DOHH2 (cell line): Measurements from ENCODE around the gene CEL.

ENCODE experiments used
- H3F3A ChIP-seq: fragments of 200-600 bp; sonication (generic), shearing (Covaris generic); 2 replicates; pipeline ENCODE4 v1.6.0; 2016; ENCODE audit warnings: antibody characterized with exemption, mild to moderate bottlenecking; ENCODE audit not compliant: control insufficient read depth, insufficient read depth
- H3K27ac ChIP-seq: fragments of 200-600 bp; sonication (generic); 2 replicates; pipeline ENCODE4 v1.5.1; 2014; ENCODE audit warnings: low read depth, mild to moderate bottlenecking, low read length, moderate library complexity
- H3K27me3 ChIP-seq: fragments of 200-600 bp; sonication (generic); 2 replicates; pipeline ENCODE4 v1.6.1; 2014; ENCODE audit warnings: mild to moderate bottlenecking, low read length, mixed read lengths; ENCODE audit not compliant: control insufficient read depth
- H3K36me3 ChIP-seq: fragments of 200-600 bp; sonication (generic); 2 replicates; pipeline ENCODE4 v1.6.1; 2014; ENCODE audit warnings: mild to moderate bottlenecking, low read length, moderate library complexity, mixed read lengths; ENCODE audit not compliant: control insufficient read depth
- H3K4me1 ChIP-seq: fragments of 200-600 bp; sonication (generic); 2 replicates; pipeline ENCODE4 v1.6.1; 2014; ENCODE audit warnings: mild to moderate bottlenecking, low read length, mixed read lengths; ENCODE audit not compliant: control insufficient read depth
- H3K4me2 ChIP-seq: fragments of 200-600 bp; sonication (generic); 2 replicates; pipeline ENCODE4 v1.6.0; 2014; ENCODE audit warnings: mild to moderate bottlenecking, low read length, moderate library complexity
- H3K4me3 ChIP-seq: fragments of 200-600 bp; sonication (generic); 2 replicates; pipeline ENCODE4 v1.5.1; 2014; ENCODE audit warnings: mild to moderate bottlenecking, low read length, mixed read lengths
- H3K79me2 ChIP-seq: fragments of 200-600 bp; sonication (generic); 2 replicates; pipeline ENCODE4 v1.6.1; 2014; ENCODE audit warnings: mild to moderate bottlenecking, low read length, mixed read lengths; ENCODE audit not compliant: control insufficient read depth
- H3K9me2 ChIP-seq: fragments of 200-600 bp; sonication (generic); replicated peaks from 2 replicates; pipeline ENCODE4 v1.6.1; 2014; ENCODE audit warnings: mild to moderate bottlenecking, low read length, mixed read lengths; ENCODE audit not compliant: control insufficient read depth
- H3K9me3 ChIP-seq: fragments of 200-600 bp; sonication (generic); 2 replicates; pipeline ENCODE4 v1.6.1; 2014; ENCODE audit warnings: antibody characterized with exemption, low read length, mixed read lengths; ENCODE audit not compliant: control insufficient read depth, insufficient read depth
- H4K20me1 ChIP-seq: fragments of 200-600 bp; sonication (generic); 2 replicates; pipeline ENCODE4 v1.6.0; 2014; ENCODE audit warnings: low read depth, mild to moderate bottlenecking, antibody characterized with exemption, low read length, moderate library complexity; ENCODE audit not compliant: control insufficient read depth, insufficient read depth
- CTCF ChIP-seq: fragments of 200-600 bp; sonication (generic); IDR thresholded peaks from one replicate; pipeline ENCODE4 v1.5.1; 2014; ENCODE audit warnings: antibody characterized with exemption, mild to moderate bottlenecking, low read depth, low read length; ENCODE audit not compliant: poor library complexity, severe bottlenecking
- EZH2phosphoT487 ChIP-seq: fragments of 200-600 bp; sonication (generic); IDR thresholded peaks from 2 replicates; pipeline ENCODE4 v1.6.1; 2017; ENCODE audit warnings: borderline replicate concordance, mild to moderate bottlenecking, antibody characterized with exemption, low read length, moderate library complexity, mixed read lengths

Gene CEL

GRCh38 chr9:133051281-133051900 is 10.4 kb upstream of the CEL start:
- H3K27ac ChIP-seq: no peak overlapping the region
- no peaks in the 10 kb centered on the region for H3K9me3 ChIP-seq
- H3K4me3 ChIP-seq: no peak overlapping the region
- no peak for TF ChIP-seq CTCF
- no peaks in the 10 kb centered on the region for H4K20me1 ChIP-seq
- no peaks in the 10 kb centered on the region for H3K9me2 ChIP-seq
- no peaks in the 10 kb centered on the region for H3F3A ChIP-seq
- peaks cover 71% of the 10 kb centered on the region for H3K36me3 ChIP-seq
- no peaks in the 10 kb centered on the region for H3K79me2 ChIP-seq
- no peaks in the 10 kb centered on the region for H3K27me3 ChIP-seq
- no peak overlapping the region for H3K4me2 ChIP-seq
- no peaks in the 10 kb centered on the region for H3K4me1 ChIP-seq

- Histone ChIP-seq H3K27me3 (no peaks in the 10 kb centered on the region), H3K27ac (no peak overlapping the region), H3K36me3 (peaks cover 70% of the 10 kb centered on the region), H4K20me1 (no peaks in the 10 kb centered on the region), H3K9me2 (no peaks in the 10 kb centered on the region), H3K9me3 (no peaks in the 10 kb centered on the region), H3K4me1 (no peaks in the 10 kb centered on the region), H3K79me2 (no peaks in the 10 kb centered on the region), H3K4me3 (no peak overlapping the region), H3F3A (no peaks in the 10 kb centered on the region), H3K4me2 (no peak overlapping the region)
- TF ChIP-seq EZH2phosphoT487: no peak
- TF ChIP-seq CTCF: no peak
These were observed 9.7 kb upstream of the CEL start for GRCh38 chr9:133051966-133052539.

GRCh38 chr9:133054194-133054890 is 7.4 kb upstream of the CEL start:
- no peaks in the 10 kb centered on the region for H3K9me3 ChIP-seq
- no peaks in the 10 kb centered on the region for H3F3A ChIP-seq
- no peak for TF ChIP-seq CTCF
- no peak for TF ChIP-seq EZH2phosphoT487
- H3K4me1 ChIP-seq: peaks cover 8% of the 10 kb centered on the region
- no peaks in the 10 kb centered on the region for H3K9me2 ChIP-seq
- H3K27ac ChIP-seq: no peak overlapping the region
- peaks cover 72% of the 10 kb centered on the region for H3K36me3 ChIP-seq
- H3K4me3 ChIP-seq: no peak overlapping the region
- H4K20me1 ChIP-seq: no peaks in the 10 kb centered on the region
- no peak overlapping the region for H3K4me2 ChIP-seq
- H3K27me3 ChIP-seq: no peaks in the 10 kb centered on the region
- no peaks in the 10 kb centered on the region for H3K79me2 ChIP-seq
